Activated B cell treated with CpG ODN at 0.5 μM for 24 hours (primary cell): ENCODE results near the gene SBNO2. TPM values are rescaled to one million over a fixed set of nuclear protein-coding genes. Genes with fewer than 3 reads are reported as not detected.

ENCODE experiments used
- ATAC-seq: fragments of 200-7000 bp; cut with Tn5 transposase; one replicate; pipeline ENCODE4 v1.10.0; 2021; ENCODE audit warnings: low read depth, mild to moderate bottlenecking, moderate library complexity
- CTCF ChIA-PET: fragments of 350-600 bp; sonication (Branson Sonifier 250); formaldehyde crosslinking; loops from one replicate; lab custom pipeline; 2021; ENCODE audit warnings: antibody characterized with exemption; lab: Charles Lee
- POLR2A ChIA-PET: fragments of 350-600 bp; sonication (Branson Sonifier 250); formaldehyde crosslinking; loops from one replicate; lab custom pipeline; 2021; ENCODE audit warnings: antibody characterized with exemption; lab: Charles Lee
- DNase-seq: peaks from one replicate; pipeline ENCODE4 v3.0.0; 2022
- H3K27ac Mint-ChIP-seq: one replicate; pipeline ENCODE4 v1.8.0; 2020; ENCODE audit warnings: mixed read lengths
- H3K27me3 Mint-ChIP-seq: one replicate; pipeline ENCODE4 v1.8.0; 2021; ENCODE audit warnings: mixed read lengths
- H3K36me3 Mint-ChIP-seq: one replicate; pipeline ENCODE4 v1.8.0; 2021; ENCODE audit warnings: low read depth, mixed read lengths
- H3K4me1 Mint-ChIP-seq: one replicate; pipeline ENCODE4 v1.8.0; 2021; ENCODE audit warnings: mixed read lengths
- H3K4me3 Mint-ChIP-seq: one replicate; pipeline ENCODE4 v1.8.0; 2020; ENCODE audit warnings: mild to moderate bottlenecking, mixed read lengths
- H3K9me3 Mint-ChIP-seq: one replicate; pipeline ENCODE4 v1.8.0; 2020; ENCODE audit warnings: mixed read lengths
- intact Hi-C: fragments of 100-400 bp; cut with micrococcal nuclease; formaldehyde crosslinking; loops from one replicate; pipeline ENCODE4 v1.15.1; 2024
- total RNA-seq: library from RNA; stranded (reverse); gene quantifications from 2 replicates; pipeline ENCODE4 v1.2.3, GENCODE V29; 2022
- TF ChIP-seq, protein P1 (sequence below): fragments of 200-600 bp; IDR thresholded peaks from one replicate; pipeline ENCODE4 v1.8.0; 2022; ENCODE audit warnings: antibody characterized with exemption, mild to moderate bottlenecking

Gene SBNO2
- total RNA-seq, 1 donor from 2014 or later = 127 TPM

DNA sequence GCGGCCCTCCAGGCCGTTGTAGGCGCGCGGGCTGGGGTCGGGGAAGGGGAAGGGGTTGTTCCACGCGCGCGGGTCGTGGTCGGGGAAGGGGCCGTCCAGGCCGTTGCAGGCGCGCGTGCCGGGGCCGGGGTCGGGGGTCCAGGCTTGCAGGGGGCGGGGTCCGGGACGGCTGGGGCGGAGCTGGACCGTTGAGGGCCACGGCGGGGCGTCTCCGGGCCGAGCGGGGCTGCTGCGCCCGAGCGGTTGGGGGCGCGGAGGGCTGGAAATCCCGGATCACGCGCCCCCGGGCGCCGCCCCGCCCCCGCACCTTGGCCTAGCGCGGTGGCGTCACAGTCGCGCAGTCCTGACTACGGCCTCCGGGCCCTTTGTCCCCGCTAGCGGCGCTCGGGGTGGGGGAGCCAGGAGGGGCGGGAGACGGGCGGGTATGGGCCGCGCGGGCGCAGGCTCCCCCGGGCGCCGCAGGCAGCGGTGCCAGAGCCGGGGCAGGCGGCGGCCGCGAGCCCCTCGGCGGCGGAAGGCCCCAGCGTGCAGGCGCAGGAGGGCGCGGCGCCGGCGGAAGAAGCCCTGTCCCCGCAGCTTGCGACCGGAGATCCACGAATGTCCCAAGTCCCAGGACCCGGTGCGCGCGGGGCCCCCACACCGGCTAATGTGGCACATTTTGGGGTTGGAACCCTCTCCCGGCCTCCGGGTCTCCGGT lies 69.6 kb downstream of the SBNO2 start:
- H3K9me3 Mint-ChIP-seq = no peaks in the 10 kb centered on the region
- POLR2A ChIA-PET = interaction anchor here (0.6 to 3.7 kb wide), 18 partner anchors 9 to 254 kb away, joined by 3 to 41 read pairs (median 8); partner anchors contain the start of genes ABCA7, ARHGAP45, CIRBP and POLR2E
- peaks cover 13% of the 10 kb centered on the region for H3K36me3 Mint-ChIP-seq
- TF ChIP-seq, protein P1, sequence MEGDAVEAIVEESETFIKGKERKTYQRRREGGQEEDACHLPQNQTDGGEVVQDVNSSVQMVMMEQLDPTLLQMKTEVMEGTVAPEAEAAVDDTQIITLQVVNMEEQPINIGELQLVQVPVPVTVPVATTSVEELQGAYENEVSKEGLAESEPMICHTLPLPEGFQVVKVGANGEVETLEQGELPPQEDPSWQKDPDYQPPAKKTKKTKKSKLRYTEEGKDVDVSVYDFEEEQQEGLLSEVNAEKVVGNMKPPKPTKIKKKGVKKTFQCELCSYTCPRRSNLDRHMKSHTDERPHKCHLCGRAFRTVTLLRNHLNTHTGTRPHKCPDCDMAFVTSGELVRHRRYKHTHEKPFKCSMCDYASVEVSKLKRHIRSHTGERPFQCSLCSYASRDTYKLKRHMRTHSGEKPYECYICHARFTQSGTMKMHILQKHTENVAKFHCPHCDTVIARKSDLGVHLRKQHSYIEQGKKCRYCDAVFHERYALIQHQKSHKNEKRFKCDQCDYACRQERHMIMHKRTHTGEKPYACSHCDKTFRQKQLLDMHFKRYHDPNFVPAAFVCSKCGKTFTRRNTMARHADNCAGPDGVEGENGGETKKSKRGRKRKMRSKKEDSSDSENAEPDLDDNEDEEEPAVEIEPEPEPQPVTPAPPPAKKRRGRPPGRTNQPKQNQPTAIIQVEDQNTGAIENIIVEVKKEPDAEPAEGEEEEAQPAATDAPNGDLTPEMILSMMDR = no peak
- peaks cover 49% of the 10 kb centered on the region for H3K4me1 Mint-ChIP-seq
- ATAC-seq (peak; percentile 37), DNase-seq (peak; percentile 83)
- no peaks in the 10 kb centered on the region for H3K27me3 Mint-ChIP-seq
- H3K4me3 Mint-ChIP-seq = peak overlapping the region; percentile 81
- CTCF ChIA-PET = no interaction called here
- H3K27ac Mint-ChIP-seq = peak overlapping the region; percentile 63
- intact Hi-C loops = loop anchor here (5.0 to 10.0 kb wide), 2 partner anchors 68 to 180 kb away; partner anchors contain the start of genes ARID3A and SBNO2

- Mint-ChIP-seq H3K27me3 (no peaks in the 10 kb centered on the region), H3K4me1 (peaks cover 55% of the 10 kb centered on the region), H3K9me3 (no peaks in the 10 kb centered on the region), H3K27ac (peak within 1 kb of the TSS; percentile 83), H3K4me3 (peak within 1 kb of the TSS; percentile 81), H3K36me3 (peaks cover 13% of the 10 kb centered on the region)
- POLR2A ChIA-PET = interaction anchor here (0.6 to 3.7 kb wide), 20 partner anchors 8 to 254 kb away, joined by 3 to 41 read pairs (median 6); partner anchors contain the start of genes ABCA7, ARHGAP45, CIRBP and POLR2E
- intact Hi-C loops = loop anchor here (1.0 to 10.0 kb wide), 7 partner anchors 9 to 179 kb away; partner anchors contain the start of genes ARID3A, POLR2E, RNU6-2 and SBNO2
- ATAC-seq (peak; percentile 86), DNase-seq (peak; percentile 93)
- CTCF ChIA-PET = interaction anchor here (1.1 kb wide), 1 partner anchor 46 kb away, joined by 3 read pairs; no protein-coding TSS in a partner anchor
- TF ChIP-seq, protein P1 = no peak
Observed at GRCh38 chr19:1103708-1104310, 70.3 kb downstream of the SBNO2 start, which contains the start of gene GPX4. TSS of gene GPX4 (plus strand) at chr19:1103994. CDS start at chr19:1104044, 50 bp downstream.

DNA sequence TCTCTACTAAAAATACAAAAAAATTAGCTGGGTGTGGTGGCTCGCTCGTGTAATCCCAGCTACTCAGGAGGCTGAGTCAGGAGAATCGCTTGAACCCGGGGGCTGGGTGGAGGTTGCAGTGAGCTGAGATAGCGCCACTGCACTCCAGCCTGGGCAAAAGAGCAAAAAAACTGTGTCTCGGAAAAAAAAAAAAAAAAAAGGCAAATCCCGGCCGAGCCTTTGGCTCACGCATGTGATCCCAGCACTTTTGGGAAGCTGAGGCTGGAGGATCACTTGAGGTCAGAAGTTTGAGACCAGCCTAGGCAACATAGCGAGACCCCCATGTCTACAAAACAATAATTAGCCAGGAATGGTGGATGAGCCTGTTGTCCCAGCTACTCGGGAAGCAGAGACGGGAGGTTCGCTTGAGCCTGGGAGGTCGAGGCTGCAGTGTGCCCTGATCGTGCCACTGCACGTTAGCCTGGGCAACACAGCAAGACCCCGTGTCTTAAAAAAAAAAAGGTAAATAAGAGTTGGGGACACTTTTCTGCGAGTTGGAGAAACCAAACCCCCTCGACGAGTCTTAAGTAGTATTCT lies 70.8 kb downstream of the SBNO2 start:
- peak overlapping the region; percentile 69 for H3K4me3 Mint-ChIP-seq
- peaks cover 11% of the 10 kb centered on the region for H3K36me3 Mint-ChIP-seq
- no peak for DNase-seq

GRCh38 chr19:1102407-1103131 lies 71.5 kb downstream of the SBNO2 start:
- Mint-ChIP-seq H3K9me3 (no peaks in the 10 kb centered on the region), H3K27me3 (no peaks in the 10 kb centered on the region), H3K4me1 (peaks cover 58% of the 10 kb centered on the region), H3K4me3 (peak overlapping the region; percentile 32), H3K36me3 (peaks cover 10% of the 10 kb centered on the region), H3K27ac (peak overlapping the region; percentile 83)
- ATAC-seq = no peak
- intact Hi-C loops = loop anchor here (1.0 to 10.0 kb wide), 7 partner anchors 7 to 178 kb away; partner anchors contain the start of genes ARID3A, POLR2E, RNU6-2 and SBNO2
- ChIA-PET CTCF (interaction anchor here (1.1 kb wide), 1 partner anchor 45 kb away, joined by 3 read pairs; no protein-coding TSS in a partner anchor), POLR2A (interaction anchor here (0.7 to 3.7 kb wide), 16 partner anchors 15 to 172 kb away, joined by 3 to 41 read pairs (median 6); partner anchors contain the start of genes ABCA7, ARHGAP45, CIRBP and RNU6-2)
- DNase-seq = no peak
- TF ChIP-seq, protein P1 = no peak

More for the DNA sequence above, 70.8 kb downstream of the SBNO2 start:
- ChIA-PET POLR2A (interaction anchor here (0.6 to 3.7 kb wide), 20 partner anchors 8 to 172 kb away, joined by 3 to 41 read pairs (median 6); partner anchors contain the start of genes ABCA7, ARHGAP45, CIRBP and POLR2E), CTCF (interaction anchor here (1.1 kb wide), 1 partner anchor 45 kb away, joined by 3 read pairs; no protein-coding TSS in a partner anchor)
- Mint-ChIP-seq H3K4me1 (peaks cover 58% of the 10 kb centered on the region), H3K27me3 (no peaks in the 10 kb centered on the region), H3K9me3 (no peaks in the 10 kb centered on the region), H3K27ac (peak overlapping the region; percentile 83)
- TF ChIP-seq, protein P1 = no peak
- intact Hi-C loops = loop anchor here (1.0 to 10.0 kb wide), 7 partner anchors 8 to 178 kb away; partner anchors contain the start of genes ARID3A, POLR2E, RNU6-2 and SBNO2
- ATAC-seq = no peak
